H1 (cell line): ENCODE data around the gene CRY1. TPM values are rescaled to one million over a fixed set of nuclear protein-coding genes. Genes with fewer than 3 reads are reported as not detected.

ENCODE experiments used
- CTCF ChIA-PET: fragments of 300-600 bp; sonication (Branson Sonifier 250); formaldehyde crosslinking; loops from one replicate; lab custom pipeline; 2021; ENCODE audit not compliant: partially characterized antibody; lab: Charles Lee
- POLR2A ChIA-PET: fragments of 300-600 bp; sonication (Branson Sonifier 250); formaldehyde crosslinking; loops from one replicate; lab custom pipeline; 2021; ENCODE audit warnings: inconsistent platforms; ENCODE audit not compliant: partially characterized antibody; lab: Charles Lee
- DNase-seq, 2 experiments: peaks; one replicate each; pipeline versions ENCODE4 v3.0.0 to v3.0.0-alpha.2; 2010 to 2022; ENCODE audit warnings: low spot score in 2 of 2, low read depth in 1 of 2, mixed read lengths in 1 of 2
- FAIRE-seq: peaks from 2 replicates; lab custom pipeline; 2011; peaks lifted over from hg19 to GRCh38; lab: Jason Lieb, UNC
- H2AFZ ChIP-seq: 2 replicates; pipeline ENCODE4 v1.8.1; 2012; ENCODE audit warnings: low read length, inconsistent platforms
- H2AK5ac ChIP-seq: 2 replicates; pipeline ENCODE4 v1.6.1; 2013; ENCODE audit warnings: low read depth, low read length
- H2BK120ac ChIP-seq: replicated peaks from 2 replicates; pipeline ENCODE3; 2013; ENCODE audit warnings: low read depth, low read length, inconsistent platforms
- H2BK12ac ChIP-seq: 2 replicates; pipeline ENCODE4 v1.6.1; 2013; ENCODE audit warnings: low read depth, low read length
- H2BK15ac ChIP-seq: 2 replicates; pipeline ENCODE4 v1.6.1; 2013; ENCODE audit warnings: low read length
- H2BK20ac ChIP-seq: 2 replicates; pipeline ENCODE4 v1.6.1; 2013; ENCODE audit warnings: low read length
- H2BK5ac ChIP-seq: 2 replicates; pipeline ENCODE4 v1.6.1; 2013; ENCODE audit warnings: low read depth, low read length
- H3K14ac ChIP-seq: 2 replicates; pipeline ENCODE4 v1.6.1; 2013; ENCODE audit warnings: inconsistent platforms; ENCODE audit not compliant: insufficient read length
- H3K18ac ChIP-seq: 2 replicates; pipeline ENCODE4 v1.6.1; 2013; ENCODE audit warnings: low read length; ENCODE audit errors: extremely low read depth
- H3K23ac ChIP-seq: 2 replicates; pipeline ENCODE4 v1.6.1; 2013; ENCODE audit warnings: inconsistent platforms; ENCODE audit not compliant: insufficient read length
- H3K23me2 ChIP-seq: 2 replicates; pipeline ENCODE4 v1.6.1; 2013; ENCODE audit warnings: low read depth, low read length
- H3K27ac ChIP-seq: 2 replicates; pipeline ENCODE4 v1.6.1; 2011; ENCODE audit warnings: low read depth, low read length, inconsistent platforms
- H3K27me3 ChIP-seq, 4 experiments: replicated peaks in 1 of 4; 1 replicate in 1 of 4; 2 replicates in 3 of 4; pipeline versions ENCODE4 v1.6.1 to v1.8.1; 2011 to 2013; ENCODE audit warnings: low read length in 3 of 4, mild to moderate bottlenecking in 3 of 4, inconsistent platforms in 2 of 4, mixed read lengths in 2 of 4, moderate library complexity in 1 of 4; ENCODE audit not compliant: control insufficient read depth in 3 of 4, insufficient read depth in 3 of 4; ENCODE audit errors: extremely low read depth in 1 of 4
- H3K36me3 ChIP-seq, 4 experiments: 2 replicates each; pipeline versions ENCODE4 v1.6.1 to v1.8.1; 2011 to 2013; ENCODE audit warnings: mild to moderate bottlenecking in 4 of 4, low read length in 3 of 4, moderate library complexity in 2 of 4, control low read depth in 1 of 4, inconsistent platforms in 1 of 4; ENCODE audit not compliant: insufficient read depth in 4 of 4, control insufficient read depth in 2 of 4
- H3K4ac ChIP-seq: replicated peaks from 2 replicates; pipeline ENCODE3; 2013; ENCODE audit warnings: low read length, low read depth, mixed read lengths, inconsistent platforms; ENCODE audit not compliant: insufficient read length
- H3K4me1 ChIP-seq, 4 experiments: replicated peaks in 1 of 4; 1 replicate in 1 of 4; 2 replicates in 3 of 4; pipeline versions ENCODE4 v1.6.1 to v1.8.1; 2011 to 2013; ENCODE audit warnings: low read length in 3 of 4, inconsistent platforms in 2 of 4, mixed read lengths in 1 of 4; ENCODE audit not compliant: insufficient read depth in 4 of 4, control insufficient read depth in 3 of 4
- H3K4me2 ChIP-seq, 2 experiments: 2 replicates each; pipeline versions ENCODE4 v1.6.1 to v1.8.1; 2011 to 2013; ENCODE audit warnings: low read depth in 2 of 2, low read length in 2 of 2, control low read depth in 1 of 2, inconsistent platforms in 1 of 2, mild to moderate bottlenecking in 1 of 2; ENCODE audit not compliant: insufficient read depth in 1 of 2
- H3K4me3 ChIP-seq, 4 experiments: fragments of 200-600, 300-600 bp in 1 of 4; sonication (generic), shearing (Covaris generic), sonication (Bioruptor Twin) in 1 of 4; 2 replicates each; pipeline versions ENCODE4 v1.5.1 to v1.8.1; 2011 to 2016; ENCODE audit warnings: low read length in 4 of 4, low read depth in 3 of 4, control low read depth in 2 of 4, inconsistent platforms in 2 of 4, mild to moderate bottlenecking in 2 of 4, mixed read lengths in 1 of 4, moderate library complexity in 1 of 4; ENCODE audit not compliant: insufficient read depth in 2 of 4; ENCODE audit errors: extremely low read depth in 1 of 4
- H3K56ac ChIP-seq: replicated peaks from 2 replicates; pipeline ENCODE3; 2013; ENCODE audit warnings: low read depth, mild to moderate bottlenecking, mixed read lengths, low read length, inconsistent platforms; ENCODE audit not compliant: insufficient read length
- H3K79me1 ChIP-seq: 2 replicates; pipeline ENCODE4 v1.6.1; 2013; ENCODE audit warnings: low read depth, low read length, control low read depth
- H3K79me2 ChIP-seq, 2 experiments: 2 replicates each; pipeline versions ENCODE4 v1.6.1 to v1.8.1; 2012 to 2013; ENCODE audit warnings: low read length in 2 of 2, mild to moderate bottlenecking in 2 of 2, inconsistent platforms in 1 of 2; ENCODE audit not compliant: insufficient read depth in 2 of 2, control insufficient read depth in 1 of 2
- H3K9ac ChIP-seq, 4 experiments: replicated peaks in 1 of 4; 1 replicate in 1 of 4; 2 replicates in 3 of 4; pipeline versions ENCODE4 v1.6.1 to v1.8.1; 2011 to 2013; ENCODE audit warnings: low read depth in 3 of 4, low read length in 3 of 4, control low read depth in 2 of 4, mild to moderate bottlenecking in 2 of 4, moderate library complexity in 2 of 4, inconsistent platforms in 1 of 4; ENCODE audit errors: extremely low read depth in 1 of 4
- H3K9me3 ChIP-seq, 2 experiments: 2 replicates each; pipeline versions ENCODE4 v1.6.1 to v1.8.1; 2012 to 2013; ENCODE audit warnings: mild to moderate bottlenecking in 2 of 2, moderate library complexity in 2 of 2, control low read depth in 1 of 2, inconsistent platforms in 1 of 2, low read depth in 1 of 2, low read length in 1 of 2, mixed read lengths in 1 of 2; ENCODE audit not compliant: insufficient read depth in 2 of 2
- H4K20me1 ChIP-seq, 2 experiments: replicated peaks in 1 of 2; 2 replicates each; pipeline versions ENCODE3 to v1.8.1; 2011 to 2013; ENCODE audit warnings: inconsistent platforms in 2 of 2, low read length in 2 of 2, mild to moderate bottlenecking in 1 of 2; ENCODE audit not compliant: insufficient read depth in 2 of 2, control insufficient read depth in 1 of 2
- H4K5ac ChIP-seq: 2 replicates; pipeline ENCODE4 v1.6.1; 2013; ENCODE audit warnings: low read length, low read depth, mixed read lengths, inconsistent platforms; ENCODE audit not compliant: insufficient read length
- H4K8ac ChIP-seq: 2 replicates; pipeline ENCODE4 v1.8.0; 2013; ENCODE audit warnings: mild to moderate bottlenecking, moderate library complexity, low read length, inconsistent platforms; ENCODE audit not compliant: insufficient read depth; ENCODE audit errors: extremely low read depth
- H4K91ac ChIP-seq: replicated peaks from 2 replicates; pipeline ENCODE3; 2013; ENCODE audit warnings: low read length, mixed read lengths, inconsistent platforms; ENCODE audit not compliant: insufficient read length
- CBX8 ChIP-seq: fragments of 300-800, 300-1000 bp; sonication (generic); IDR thresholded peaks from 2 replicates; pipeline ENCODE4 v1.7.1; 2016; ENCODE audit warnings: low read depth, low read length, borderline replicate concordance
- EP300 ChIP-seq, 2 experiments: IDR thresholded peaks; 1 replicate in 1 of 2; 2 replicates in 1 of 2; pipeline ENCODE4 v1.6.1; 2011 to 2012; ENCODE audit warnings: low read depth in 2 of 2, low read length in 2 of 2, mild to moderate bottlenecking in 2 of 2, borderline replicate concordance in 1 of 2, inconsistent platforms in 1 of 2, moderate library complexity in 1 of 2
- GABPA ChIP-seq: IDR thresholded peaks from 2 replicates; pipeline ENCODE4 v1.6.1; 2011; ENCODE audit warnings: mild to moderate bottlenecking, low read length, moderate library complexity, borderline replicate concordance; ENCODE audit not compliant: insufficient read depth
- POLR2A ChIP-seq, 2 experiments: IDR thresholded peaks; 1 replicate in 1 of 2; 2 replicates in 1 of 2; pipeline ENCODE4 v1.6.1; 2011; ENCODE audit warnings: low read depth in 2 of 2, low read length in 2 of 2, mild to moderate bottlenecking in 2 of 2; ENCODE audit errors: control extremely low read depth in 1 of 2
- SIN3A ChIP-seq, 2 experiments: IDR thresholded peaks in 1 of 2; conservative IDR thresholded peaks in 1 of 2; 2 replicates each; pipeline ENCODE4 v1.6.1; 2011 to 2012; ENCODE audit warnings: low read length in 2 of 2, improper control_type of control experiment in 1 of 2, low read depth in 1 of 2, mild to moderate bottlenecking in 1 of 2
- TAF1 ChIP-seq: IDR thresholded peaks from 2 replicates; pipeline ENCODE4 v1.6.1; 2011; ENCODE audit warnings: mild to moderate bottlenecking, low read depth, low read length
- WGBS, 2 experiments: shearing (Covaris generic) in 1 of 2; methylation state at CpG; one replicate each; pipeline versions ENCODE4 v1.1.6 to v1.1.7; 2013 to 2015; ENCODE audit warnings: low lambda C conversion rate in 2 of 2, mixed read lengths in 2 of 2, inconsistent platforms in 1 of 2, low coverage in 1 of 2, missing lambda C conversion rate in 1 of 2; ENCODE audit not compliant: insufficient replicate concordance in 2 of 2, insufficient coverage in 1 of 2, insufficient read length in 1 of 2; ENCODE audit errors: extremely low coverage in 1 of 2, missing lambda C conversion rate in 1 of 2; 5-methylcytosine and 5-hydroxymethylcytosine counted together
- polyA plus RNA-seq, 7 experiments: library from polyadenylated mRNA; depleted of rRNA in 3 of 7; stranded (reverse) in 5 of 7; unstranded in 2 of 7; fragments of >200 nt in 5 of 7; fragments of 200-250 nt in 2 of 7; gene quantifications; 1 replicate in 5 of 7; 2 replicates in 1 of 7; 4 replicates in 1 of 7; pipeline versions ENCODE4 v1.2.1 to v1.2.3, GENCODE V29; 2011 to 2013; ENCODE audit warnings: missing spikeins in 2 of 7, mixed read lengths in 2 of 7
- total RNA-seq: library from RNA; stranded (reverse); fragmentation: NEBNext Ultra II Directional; extraction: Animal tissue kit (Norgen Biotek cat#: 25700); gene quantifications from 2 replicates; pipeline ENCODE4 v1.2.1, GENCODE V29; 2021

CRY1 gene
- total and polyA plus RNA-seq, 2 of the 8 experiments (the other 6 are each of a cell fraction or from before 2014, with no cell fraction given) = 13.6 to 25.1 TPM

DNA sequence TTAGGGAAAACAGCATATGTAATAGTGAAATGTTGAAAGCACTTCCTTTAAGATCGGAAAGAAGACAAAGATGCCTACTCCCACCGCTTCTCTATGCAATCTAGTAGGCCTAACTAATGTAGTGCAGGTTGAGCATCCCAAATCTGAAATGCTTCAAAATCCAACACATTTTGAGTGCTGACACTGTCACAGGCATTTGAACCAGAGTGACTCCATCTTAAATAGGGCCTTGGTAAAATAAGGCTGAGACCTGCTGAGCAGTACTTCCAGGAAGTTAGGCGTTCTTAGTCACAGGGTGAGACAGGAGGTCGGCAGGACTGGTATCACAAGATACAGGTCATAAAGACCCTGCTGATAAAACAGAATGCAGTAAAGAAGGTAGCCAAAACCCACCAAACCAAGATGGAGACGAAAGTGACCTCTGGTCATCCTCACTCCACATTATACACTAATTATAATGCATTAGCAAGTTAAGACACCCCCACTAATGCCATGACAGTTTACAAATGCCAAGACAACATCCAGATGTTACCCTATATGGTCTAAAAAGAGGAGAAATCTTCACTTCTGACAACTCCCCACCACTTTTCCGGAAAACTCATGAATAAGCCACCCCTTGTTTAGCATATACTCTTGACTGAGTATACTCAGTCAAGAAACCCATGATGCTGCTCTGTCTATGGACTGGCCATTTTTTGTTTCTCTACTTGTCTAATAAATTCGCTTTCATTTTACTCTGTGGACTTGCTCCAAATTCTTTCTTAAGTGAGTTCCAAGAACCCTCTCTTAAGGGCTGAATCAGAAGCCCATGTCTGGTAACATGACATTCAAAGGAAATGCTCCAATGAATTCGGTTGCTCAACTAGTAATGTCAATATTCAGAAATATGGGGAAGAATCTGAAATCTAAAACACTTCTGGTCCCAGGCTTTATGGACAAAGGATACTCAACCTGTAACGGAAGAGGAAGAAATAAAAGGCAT, 59.3 kb downstream of the CRY1 start:
- Histone ChIP-seq H4K91ac (no peak overlapping the region), H2AK5ac (no peak overlapping the region), H3K27me3 (no peaks in the 10 kb centered on the region), H3K9me3 (no peaks in the 10 kb centered on the region), H2BK15ac (no peak overlapping the region), H4K20me1 (no peaks in the 10 kb centered on the region), H2BK120ac (no peak overlapping the region), H3K4me3 (no peak overlapping the region), H3K4me2 (no peak overlapping the region), H3K4ac (no peak overlapping the region), H2BK12ac (no peak overlapping the region), H3K36me3 (no peaks in the 10 kb centered on the region), H3K14ac (no peak overlapping the region), H3K27ac (no peak overlapping the region), H3K18ac (no peak overlapping the region), H2BK20ac (no peak overlapping the region), H3K56ac (no peak overlapping the region), H3K23ac (no peak overlapping the region), H2AFZ (no peak overlapping the region), H3K9ac (no peak overlapping the region), H2BK5ac (no peak overlapping the region), H3K4me1 (no peaks in the 10 kb centered on the region), H4K5ac (no peak overlapping the region), H4K8ac (no peak overlapping the region), H3K79me2 (no peaks in the 10 kb centered on the region; a peak in 2 of 4 replicates), H3K79me1 (0 out of 2 replicates have a peak, but pooled peaks cover 3% of the 10 kb centered on the region), H3K23me2 (no peaks in the 10 kb centered on the region; the same call in 1 of the 2 replicates)
- CTCF ChIA-PET = no interaction called here
- DNase-seq = no peak
- POLR2A ChIA-PET = no interaction called here
- FAIRE-seq = no peak
- TF ChIP-seq GABPA (no peak), EP300 (IDR thresholded peaks at IDR 0.05; ENCODE audit: borderline replicate concordance in 1 of 2, low read depth in 2 of 2, low read length in 2 of 2) (no peak), POLR2A (IDR thresholded peaks at IDR 0.05; ENCODE audit: control extremely low read depth in 1 of 2, low read depth in 2 of 2, low read length in 2 of 2) (no peak), SIN3A (conservative IDR thresholded peaks at IDR 0.05 in 1 of 2, IDR thresholded peaks at IDR 0.05 in 1 of 2; ENCODE audit: low read depth in 1 of 2, low read length in 2 of 2) (no peak), CBX8 (no peak), TAF1 (no peak)
- WGBS, 2 experiments = 86% methylated on average over 9 of the region's 9 CpGs; no CpG with 5 or more reads in 1 of the 2 experiments
